GM12878 (cell line): Measurements from ENCODE around the gene SPRED3. TPM values are rescaled to one million over a fixed set of nuclear protein-coding genes. Genes with fewer than 3 reads are reported as not detected.

Source experiments
- ATAC-seq: fragments of 200-7000 bp; cut with Tn5 transposase; 3 replicates; pipeline ENCODE4 v1.9.1; 2020; ENCODE audit warnings: mild to moderate bottlenecking, moderate library complexity
- BruUV-seq: library from RNA; stranded (reverse); fragments of 400-500 nt; replicated peaks from 2 replicates; lab custom pipeline; 2021; lab: Mats Ljungman, UMichigan
- CTCF ChIA-PET: fragments of 300-600 bp; sonication (Branson Sonifier 250); formaldehyde crosslinking; extraction: SDS; loops from one replicate; lab custom pipeline; 2021; ENCODE audit warnings: inconsistent platforms; lab: Yijun Ruan, JAX
- POLR2A ChIA-PET: fragments of 350-600 bp; formaldehyde crosslinking; extraction: SDS; loops from one replicate; lab custom pipeline; 2021; ENCODE audit warnings: inconsistent platforms; lab: Charles Lee
- RAD21 ChIA-PET: fragments of 300-600 bp; sonication (Branson Sonifier 250); formaldehyde crosslinking; loops from one replicate; lab custom pipeline; 2023; ENCODE audit warnings: antibody characterized with exemption; ENCODE audit not compliant: unreplicated experiment; lab: Charles Lee
- SMC1A ChIA-PET: fragments of 300-600 bp; sonication (Branson Sonifier 250); formaldehyde crosslinking; loops from one replicate; lab custom pipeline; 2023; ENCODE audit not compliant: unreplicated experiment, uncharacterized antibody; lab: Charles Lee
- DNase-seq: peaks from one replicate; pipeline ENCODE4 v3.0.0-alpha.2; 2011; ENCODE audit warnings: low read depth, low spot score
- FAIRE-seq: peaks from 3 replicates; lab custom pipeline; 2011; peaks lifted over from hg19 to GRCh38; lab: Jason Lieb, UNC
- H2AFZ ChIP-seq: 2 replicates; pipeline ENCODE4 v1.6.0; 2011; ENCODE audit warnings: low read depth, low read length, control low read depth; ENCODE audit not compliant: control insufficient read depth
- H3K27ac ChIP-seq: 2 replicates; pipeline ENCODE4 v1.5.1; 2011; ENCODE audit warnings: control low read depth; ENCODE audit not compliant: control insufficient read depth, insufficient read depth
- H3K27me3 ChIP-seq, 2 experiments: replicated peaks in 1 of 2; 2 replicates each; pipeline versions ENCODE4 v1.6.0 to v1.6.1; 2011; ENCODE audit warnings: low read length in 1 of 2; ENCODE audit not compliant: control insufficient read depth in 2 of 2, insufficient read depth in 2 of 2
- H3K36me3 ChIP-seq, 2 experiments: 2 replicates each; pipeline ENCODE4 v1.5.1; 2011; ENCODE audit warnings: low read length in 1 of 2; ENCODE audit not compliant: control insufficient read depth in 2 of 2, insufficient read depth in 2 of 2
- H3K4me1 ChIP-seq: 2 replicates; pipeline ENCODE4 v1.6.1; 2011; ENCODE audit warnings: mild to moderate bottlenecking, low read length, moderate library complexity, mixed read lengths; ENCODE audit not compliant: control insufficient read depth, insufficient read depth
- H3K4me2 ChIP-seq: 2 replicates; pipeline ENCODE4 v1.6.0; 2011; ENCODE audit warnings: control low read depth; ENCODE audit not compliant: control insufficient read depth, insufficient read depth
- H3K4me3 ChIP-seq: fragments of 200-600 bp; sonication (generic); 2 replicates; pipeline ENCODE4 v1.5.1; 2016
- H3K79me2 ChIP-seq: 2 replicates; pipeline ENCODE4 v1.6.0; 2011; ENCODE audit warnings: low read length; ENCODE audit not compliant: control insufficient read depth, insufficient read depth
- H3K9ac ChIP-seq: 2 replicates; pipeline ENCODE4 v1.8.0; 2011; ENCODE audit warnings: low read length, control low read depth, mixed read lengths; ENCODE audit not compliant: control insufficient read depth, insufficient read depth
- H3K9me3 ChIP-seq: replicated peaks from 3 replicates; pipeline ENCODE4 v1.5.1; 2011; ENCODE audit warnings: mild to moderate bottlenecking, low read length; ENCODE audit not compliant: control insufficient read depth, insufficient read depth
- H4K20me1 ChIP-seq: 2 replicates; pipeline ENCODE4 v1.6.0; 2011; ENCODE audit not compliant: control insufficient read depth, insufficient read depth
- BCL11A ChIP-seq: IDR thresholded peaks from 2 replicates; pipeline ENCODE4 v1.6.1; 2011; ENCODE audit warnings: low read depth, low read length
- CBX5 ChIP-seq: sonication (generic); IDR thresholded peaks from 2 replicates; pipeline ENCODE4 v1.6.1; 2016; ENCODE audit warnings: low read depth, moderate library complexity, mild to moderate bottlenecking, inconsistent platforms
- GATAD2B ChIP-seq: fragments of 450-650 bp; conservative IDR thresholded peaks from 2 replicates; pipeline ENCODE4 v1.6.1; 2017; ENCODE audit warnings: low read depth, mild to moderate bottlenecking, moderate library complexity
- MEF2B ChIP-seq: fragments of 450-650 bp; IDR thresholded peaks from 2 replicates; pipeline ENCODE4 v1.6.1; 2018; ENCODE audit warnings: mild to moderate bottlenecking, moderate library complexity; ENCODE audit not compliant: partially characterized antibody, poor library complexity, severe bottlenecking
- MYC ChIP-seq: IDR thresholded peaks from 2 replicates; pipeline ENCODE4 v1.6.1; 2011; ENCODE audit warnings: mild to moderate bottlenecking, low read length, moderate library complexity, inconsistent platforms; ENCODE audit not compliant: insufficient read depth, insufficient replicate concordance, insufficient read length, severe bottlenecking
- SMAD5 ChIP-seq: IDR thresholded peaks from 2 replicates; pipeline ENCODE4 v1.6.1; 2016; ENCODE audit warnings: antibody characterized with exemption, low read depth
- STAT1 ChIP-seq: fragments of 450-650 bp; conservative IDR thresholded peaks from 2 replicates; pipeline ENCODE4 v1.6.1; 2014; ENCODE audit warnings: antibody characterized with exemption, mild to moderate bottlenecking
- TARDBP ChIP-seq: IDR thresholded peaks from 2 replicates; pipeline ENCODE4 v1.6.1; 2016; ENCODE audit warnings: borderline replicate concordance
- ZNF24 ChIP-seq: fragments of 450-650 bp; IDR thresholded peaks from 2 replicates; pipeline ENCODE4 v1.6.1; 2017; ENCODE audit warnings: antibody characterized with exemption, mild to moderate bottlenecking
- ZZZ3 ChIP-seq: IDR thresholded peaks from 2 replicates; pipeline ENCODE4 v1.6.1; 2011; ENCODE audit warnings: low read depth; ENCODE audit not compliant: control insufficient read depth, insufficient read length
- WGBS: methylation state at CpG from one replicate; pipeline ENCODE4 v1.1.6; 2016; ENCODE audit warnings: low lambda C conversion rate; ENCODE audit not compliant: insufficient replicate concordance, insufficient coverage; ENCODE audit errors: missing lambda C conversion rate; 5-methylcytosine and 5-hydroxymethylcytosine counted together
- in situ Hi-C: fragments of 300-500 bp; cut with MboI; formaldehyde crosslinking; loops from 9 replicates; pipeline ENCODE4 v1.14.3; 2018; ENCODE audit warnings: mixed read lengths
- intact Hi-C: fragments of 100-400 bp; cut with micrococcal nuclease; formaldehyde crosslinking; loops from one replicate; pipeline ENCODE4 v1.14.2; 2022; ENCODE audit not compliant: unreplicated experiment
- polyA plus RNA-seq, 11 experiments: library from polyadenylated mRNA; depleted of rRNA in 4 of 11; unstranded in 6 of 11; stranded (reverse) in 5 of 11; fragments of >200 nt; fragmentation: Nextera tagmentation in 4 of 11; fragmentation: Illumina TruSeq in 1 of 11; extraction: Ambion mirVana in 4 of 11; extraction: Trizol in 1 of 11; gene quantifications; 1 replicate in 1 of 11; 2 replicates in 10 of 11; pipeline versions ENCODE4 v1.2.1 to v1.2.3, GENCODE V29; 2011 to 2016; ENCODE audit warnings: inconsistent platforms in 2 of 11, missing spikeins in 2 of 11, low read depth in 1 of 11
- total RNA-seq, 4 experiments: library from RNA; depleted of rRNA in 3 of 4; stranded (reverse); fragments of >200 nt in 3 of 4; fragmentation: Illumina TruSeq in 1 of 4; extraction: Trizol in 1 of 4; gene quantifications; 2 replicates each; pipeline versions ENCODE4 v1.2.1 to v1.2.3, GENCODE V29; 2013 to 2021
- TF ChIP-seq, protein P1 (sequence below): fragments of 450-650 bp; IDR thresholded peaks from 2 replicates; pipeline ENCODE4 v1.6.1; 2017; ENCODE audit warnings: mild to moderate bottlenecking, moderate library complexity

Gene SPRED3
- total and polyA plus RNA-seq, 10 of the 15 experiments (the other 5 are each of a cell fraction or from before 2014, with no cell fraction given) = 0.09 to 1.5 (median 0.31) TPM; not detected in 2

DNA sequence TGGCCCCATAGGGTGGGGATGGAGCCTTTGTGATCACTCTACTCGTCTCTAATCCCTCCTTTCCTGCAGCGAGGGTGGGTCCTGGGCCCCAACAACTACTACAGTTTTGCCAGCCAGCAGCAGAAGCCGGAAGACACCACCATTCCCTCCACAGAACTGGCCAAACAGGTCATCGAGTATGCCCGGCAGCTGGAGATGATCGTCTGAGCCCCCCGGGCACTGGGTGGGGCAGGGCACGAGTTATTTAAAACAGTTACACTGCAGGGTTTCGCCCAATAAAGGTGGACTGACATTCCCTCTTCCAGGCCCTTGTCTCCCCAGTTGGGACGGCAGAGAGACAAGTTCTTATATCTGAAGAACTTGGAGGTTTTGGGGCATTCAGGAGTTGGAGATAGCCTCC lies 5.3 kb upstream of the SPRED3 start (continued):
- TF ChIP-seq BCL11A (no peak), CBX5 (no peak), STAT1 (no peak), TARDBP (no peak), MYC (no peak)
- TF ChIP-seq, all 136 proteins: peak for 0

DNA sequence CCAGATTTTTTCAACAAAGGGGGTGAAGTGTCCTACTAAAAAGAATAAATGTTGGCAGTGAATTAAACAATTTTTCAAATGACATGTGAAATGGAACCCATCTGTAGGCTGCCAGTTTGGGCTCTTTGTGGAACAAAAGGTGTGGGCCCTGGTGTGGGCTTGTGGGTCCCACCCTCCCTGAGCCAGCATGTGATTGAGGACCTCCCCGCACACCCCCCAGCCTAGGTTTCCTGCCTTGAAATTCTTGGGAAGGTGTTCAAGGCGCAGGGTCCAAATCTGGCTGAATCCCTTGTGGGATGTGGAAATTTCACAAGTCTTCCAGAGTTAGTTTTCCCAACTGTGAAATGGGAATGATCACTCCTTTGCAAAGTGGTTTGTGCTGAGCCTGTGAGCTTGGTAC lies 4.8 kb upstream of the SPRED3 start:
- peaks cover 12% of the 10 kb centered on the region for H3K4me1 ChIP-seq
- peaks cover 17% of the 10 kb centered on the region in 2 experiments; a peak in 3 of 4 replicates for H3K36me3 ChIP-seq
- intact Hi-C loops = no loop called here
- ChIA-PET SMC1A (no interaction called here), CTCF (no interaction called here), POLR2A (interaction anchor here (1.8 kb wide), 1 partner anchor 9 kb away, joined by 5 read pairs; the partner anchor contains the start of gene PSMD8), RAD21 (interaction anchor here (0.7 to 1.0 kb wide), 2 partner anchors 19 to 20 kb away, joined by 3 read pairs; partner anchors contain the start of gene FAM98C)
- no peak overlapping the region for H3K4me3 ChIP-seq
- in situ Hi-C loops = no loop called here
- no peak overlapping the region for H3K9ac ChIP-seq
- no peak overlapping the region for H2AFZ ChIP-seq
- H3K27me3 ChIP-seq = no peaks in the 10 kb centered on the region
- H3K79me2 ChIP-seq = 0 out of 2 replicates have a peak, but pooled peaks cover 1% of the 10 kb centered on the region
- FAIRE-seq = no peak
- no peak overlapping the region for H3K4me2 ChIP-seq
- 94% methylated on average over 2 of the region's 2 CpGs for whole genome bisulfite sequencing
- 0 out of 2 replicates have a peak, but pooled peaks cover 2% of the 10 kb centered on the region for H4K20me1 ChIP-seq
- H3K9me3 ChIP-seq = no peaks in the 10 kb centered on the region
- no TSS peak for BruUV-seq
- TF ChIP-seq MEF2B (no peak), ZNF24 (no peak), GATAD2B (no peak), SMAD5 (no peak), ZZZ3 (no peak)
- TF ChIP-seq, protein P1, sequence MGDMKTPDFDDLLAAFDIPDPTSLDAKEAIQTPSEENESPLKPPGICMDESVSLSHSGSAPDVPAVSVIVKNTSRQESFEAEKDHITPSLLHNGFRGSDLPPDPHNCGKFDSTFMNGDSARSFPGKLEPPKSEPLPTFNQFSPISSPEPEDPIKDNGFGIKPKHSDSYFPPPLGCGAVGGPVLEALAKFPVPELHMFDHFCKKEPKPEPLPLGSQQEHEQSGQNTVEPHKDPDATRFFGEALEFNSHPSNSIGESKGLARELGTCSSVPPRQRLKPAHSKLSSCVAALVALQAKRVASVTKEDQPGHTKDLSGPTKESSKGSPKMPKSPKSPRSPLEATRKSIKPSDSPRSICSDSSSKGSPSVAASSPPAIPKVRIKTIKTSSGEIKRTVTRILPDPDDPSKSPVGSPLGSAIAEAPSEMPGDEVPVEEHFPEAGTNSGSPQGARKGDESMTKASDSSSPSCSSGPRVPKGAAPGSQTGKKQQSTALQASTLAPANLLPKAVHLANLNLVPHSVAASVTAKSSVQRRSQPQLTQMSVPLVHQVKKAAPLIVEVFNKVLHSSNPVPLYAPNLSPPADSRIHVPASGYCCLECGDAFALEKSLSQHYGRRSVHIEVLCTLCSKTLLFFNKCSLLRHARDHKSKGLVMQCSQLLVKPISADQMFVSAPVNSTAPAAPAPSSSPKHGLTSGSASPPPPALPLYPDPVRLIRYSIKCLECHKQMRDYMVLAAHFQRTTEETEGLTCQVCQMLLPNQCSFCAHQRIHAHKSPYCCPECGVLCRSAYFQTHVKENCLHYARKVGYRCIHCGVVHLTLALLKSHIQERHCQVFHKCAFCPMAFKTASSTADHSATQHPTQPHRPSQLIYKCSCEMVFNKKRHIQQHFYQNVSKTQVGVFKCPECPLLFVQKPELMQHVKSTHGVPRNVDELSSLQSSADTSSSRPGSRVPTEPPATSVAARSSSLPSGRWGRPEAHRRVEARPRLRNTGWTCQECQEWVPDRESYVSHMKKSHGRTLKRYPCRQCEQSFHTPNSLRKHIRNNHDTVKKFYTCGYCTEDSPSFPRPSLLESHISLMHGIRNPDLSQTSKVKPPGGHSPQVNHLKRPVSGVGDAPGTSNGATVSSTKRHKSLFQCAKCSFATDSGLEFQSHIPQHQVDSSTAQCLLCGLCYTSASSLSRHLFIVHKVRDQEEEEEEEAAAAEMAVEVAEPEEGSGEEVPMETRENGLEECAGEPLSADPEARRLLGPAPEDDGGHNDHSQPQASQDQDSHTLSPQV = no peak
- DNase-seq = no peak
- H3K27ac ChIP-seq = no peak overlapping the region
- no peak for ATAC-seq
